Suppressor macrophage treated with lipopolysaccharide for 4 hours (primary cell): ENCODE data around the gene OR4C3.
"Not testable (repeated sequence)": the region's sequence is repeated elsewhere in the genome, so short reads cannot be mapped to it uniquely, and the experiment has no call there.

ENCODE experiments used
- DNase-seq: peaks from one replicate; pipeline ENCODE4 v3.0.0-alpha.2; 2020

The OR4C3 gene

DNA sequence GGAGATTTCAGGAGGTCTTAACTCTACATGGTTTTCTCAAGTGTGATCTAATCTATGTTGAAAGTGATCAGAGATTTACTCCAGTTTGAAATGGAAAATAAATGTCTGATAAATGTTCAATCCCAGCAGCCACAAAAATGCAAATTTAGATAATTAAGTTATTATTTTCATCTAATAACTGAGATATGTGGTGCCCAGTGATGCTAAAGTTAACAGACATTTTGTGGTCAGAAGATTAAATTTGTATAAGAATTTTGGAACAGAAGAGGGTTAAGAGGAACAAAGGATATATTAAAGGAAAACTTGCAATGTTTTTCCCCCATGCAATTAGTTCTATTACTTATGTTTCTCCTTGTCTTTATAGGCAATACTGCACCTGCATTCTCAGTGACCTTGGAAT, at the start of gene OR4C3:
OR4C3 (plus strand) TSS at position 301 of the 400 bp plus-strand sequence. CDS start 102 bp downstream, outside the sequence.
- DNase-seq: not testable (repeated sequence)

DNA sequence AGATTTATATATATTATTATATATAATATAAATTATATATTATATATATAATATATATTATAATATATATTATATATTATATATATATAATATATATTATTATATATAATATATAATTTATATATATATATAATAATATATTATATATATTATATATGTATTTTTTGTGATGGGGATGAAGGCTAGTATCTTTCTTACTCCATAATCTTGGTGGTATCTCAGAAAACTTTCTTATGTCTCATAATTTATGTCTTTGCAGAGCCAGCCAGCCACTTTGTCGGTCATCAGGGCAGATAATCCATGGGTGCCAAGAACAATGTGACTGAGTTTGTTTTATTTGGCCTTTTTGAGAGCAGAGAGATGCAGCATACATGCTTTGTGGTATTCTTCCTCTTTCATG, 18.8 kb upstream of the OR4C3 start, which contains the start of gene OR4S1:
OR4S1 (plus strand) TSS at position 301 of the 400 bp plus-strand sequence; CDS start at position 301, 0 bp downstream.
- DNase-seq: no peak

DNA sequence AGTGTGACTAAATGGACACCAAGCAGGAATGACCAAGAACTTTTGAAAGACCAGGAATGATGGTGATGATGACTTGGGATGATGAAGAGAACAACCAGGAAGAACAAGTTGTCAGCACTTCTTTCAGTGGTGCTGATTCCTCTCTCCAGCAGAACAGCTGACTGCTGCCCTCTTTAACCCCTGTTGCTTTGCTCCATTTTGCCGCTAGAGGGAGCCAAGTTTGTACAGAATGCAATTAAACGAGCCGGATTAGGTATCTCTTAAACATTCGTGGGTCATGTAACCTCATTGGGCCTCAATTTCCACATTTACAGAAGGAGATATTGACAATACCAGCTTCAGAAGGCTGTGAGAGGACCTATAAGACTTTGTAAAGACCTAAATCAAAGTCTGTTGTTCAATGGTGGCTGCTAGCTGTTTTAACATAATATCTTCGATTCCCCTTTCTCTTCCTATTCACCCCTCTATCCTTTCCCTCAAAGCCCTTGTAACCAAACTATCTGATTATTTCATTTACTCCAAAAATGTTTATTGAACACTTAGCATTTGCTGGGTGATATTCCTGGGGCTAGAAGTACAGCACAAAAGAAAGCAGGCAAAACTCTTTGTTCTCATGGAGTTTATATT, 16.8 kb upstream of the OR4C3 start:
- DNase-seq: peak; percentile 72

DNA sequence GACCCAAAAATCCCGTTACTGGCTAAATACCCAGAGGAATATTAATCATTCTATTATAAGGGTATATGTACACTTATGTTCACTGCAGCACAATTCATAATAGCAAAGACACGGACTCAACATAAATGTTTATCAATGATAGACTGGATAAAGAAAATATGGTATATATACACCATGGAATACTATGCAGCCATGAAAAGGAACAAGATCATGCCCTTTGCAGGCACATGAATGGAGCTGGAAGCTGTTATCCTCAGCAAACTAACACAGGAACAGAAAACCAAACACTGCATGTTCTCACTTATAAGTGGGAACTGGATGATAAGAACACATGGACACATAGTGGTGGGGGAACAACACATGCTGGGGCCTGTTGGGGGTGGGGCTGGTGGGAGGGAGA, 11.1 kb upstream of the OR4C3 start:
- DNase-seq: not testable (repeated sequence)

DNA sequence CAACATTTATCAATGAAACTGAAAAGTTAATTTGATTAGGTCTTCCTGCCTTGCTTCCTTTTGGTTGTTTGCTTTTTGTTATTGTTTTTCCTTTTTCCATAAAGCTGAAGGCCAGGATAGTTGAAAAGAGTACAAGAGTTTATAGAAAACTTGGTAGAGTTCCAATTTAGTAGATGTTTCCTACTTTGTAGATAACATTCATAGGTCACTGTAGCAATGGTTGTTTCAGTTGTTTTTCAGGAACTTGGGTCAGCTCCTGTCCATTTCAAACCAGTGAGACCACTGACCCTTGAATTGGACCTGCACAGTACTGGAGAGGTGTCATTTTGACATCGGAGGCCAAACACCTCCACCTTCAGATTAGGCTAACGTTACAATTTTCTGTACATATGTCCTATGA, 4.9 kb upstream of the OR4C3 start:
- not testable (repeated sequence) for DNase-seq

DNA sequence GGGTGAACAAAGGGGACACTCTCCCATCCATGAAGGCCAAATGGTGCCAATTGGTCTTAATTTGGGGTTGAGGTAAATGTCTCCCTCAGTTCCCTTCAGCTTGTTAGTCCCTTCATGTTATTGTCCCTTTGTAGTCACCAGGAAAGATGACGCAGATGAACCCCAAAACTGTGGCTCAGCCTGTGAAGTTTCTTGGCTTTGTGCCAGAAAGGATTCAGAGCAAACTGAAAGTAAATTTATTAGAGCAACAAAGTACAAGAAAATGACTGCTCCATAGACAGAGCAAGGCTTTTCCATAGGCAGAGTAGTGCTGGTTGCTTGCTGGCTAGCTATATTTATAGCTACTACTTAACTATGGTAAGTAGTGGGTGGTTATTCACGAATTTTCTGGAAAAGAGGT, 16.7 kb downstream of the OR4C3 start:
- DNase-seq: no peak

DNA sequence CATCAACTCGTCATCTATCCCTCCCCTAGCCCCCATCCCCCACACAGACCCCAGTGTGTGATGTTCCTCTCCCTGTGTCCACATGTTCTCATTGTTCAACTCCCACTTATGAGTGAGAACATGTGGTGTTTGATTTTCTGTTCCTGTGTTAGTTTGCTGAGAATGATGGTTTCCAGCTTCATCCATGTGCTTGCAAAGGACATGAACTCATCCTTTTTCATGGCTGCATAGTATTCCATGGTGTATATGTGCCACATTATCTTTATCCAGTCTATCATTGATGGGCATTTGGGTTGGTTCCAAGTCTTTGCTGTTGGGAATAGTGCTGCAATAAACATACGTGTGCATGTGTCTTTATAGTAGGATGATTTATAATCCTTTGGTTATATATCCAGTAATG, 17.8 kb downstream of the OR4C3 start:
- not testable (repeated sequence) for DNase-seq

DNA sequence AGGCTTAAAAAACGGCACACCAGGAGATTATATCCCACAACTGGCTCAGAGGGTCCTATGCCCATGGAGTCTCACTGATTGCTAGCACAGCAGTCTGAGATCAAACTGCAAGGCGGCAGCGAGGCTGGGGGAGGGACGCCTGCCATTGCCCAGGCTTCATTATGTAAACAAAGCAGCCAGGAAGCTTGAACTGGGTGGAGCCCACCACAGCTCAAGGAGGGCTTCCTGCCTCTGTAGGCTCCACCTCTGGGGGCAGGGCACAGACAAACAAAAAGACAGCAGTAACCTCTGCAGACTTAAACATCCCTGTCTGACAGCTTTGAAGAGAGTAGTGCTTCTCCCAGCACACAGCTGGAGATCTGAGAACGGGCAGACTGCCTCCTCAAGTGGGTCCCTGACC, 21.6 kb downstream of the OR4C3 start:
- not testable (repeated sequence) for DNase-seq

DNA sequence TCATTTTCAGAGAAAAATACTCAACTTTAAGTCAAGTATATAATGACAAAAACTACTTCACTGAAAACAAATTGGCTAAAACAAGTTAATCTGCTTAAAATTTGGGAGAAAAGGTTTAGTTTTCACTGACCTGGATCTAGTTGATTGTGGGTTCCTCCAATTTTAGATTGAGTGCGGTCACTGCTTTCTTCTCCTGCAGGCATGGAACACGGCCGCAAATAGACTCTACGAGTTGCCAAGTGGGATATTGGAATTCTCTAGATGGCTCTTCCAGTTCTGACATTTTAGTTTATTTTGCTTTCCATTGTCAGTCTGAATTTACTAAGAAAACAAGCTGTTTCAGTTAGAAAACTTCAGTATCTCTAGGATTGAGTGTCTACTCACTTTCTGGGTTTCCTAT, 29.3 kb downstream of the OR4C3 start:
- DNase-seq: no peak

DNA sequence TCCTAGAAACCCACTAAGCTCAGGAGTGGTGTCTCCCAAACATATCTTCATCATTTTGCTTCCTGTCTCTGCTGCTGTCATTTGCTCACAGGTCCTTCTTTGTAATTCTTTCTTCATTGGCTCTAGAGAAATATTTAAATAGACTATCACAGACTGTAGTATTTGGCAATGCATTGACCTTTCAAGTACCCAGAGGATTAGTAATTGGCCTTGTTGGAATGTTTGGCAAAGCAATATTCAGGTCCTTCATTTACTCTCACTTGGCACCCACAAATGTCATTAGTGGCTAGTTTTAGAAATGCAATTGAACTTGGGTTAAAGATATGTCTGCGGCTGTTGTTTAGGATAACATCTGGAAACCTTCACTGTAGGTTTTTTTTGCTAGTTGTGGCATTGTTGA, 30.0 kb downstream of the OR4C3 start:
- DNase-seq: no peak

DNA sequence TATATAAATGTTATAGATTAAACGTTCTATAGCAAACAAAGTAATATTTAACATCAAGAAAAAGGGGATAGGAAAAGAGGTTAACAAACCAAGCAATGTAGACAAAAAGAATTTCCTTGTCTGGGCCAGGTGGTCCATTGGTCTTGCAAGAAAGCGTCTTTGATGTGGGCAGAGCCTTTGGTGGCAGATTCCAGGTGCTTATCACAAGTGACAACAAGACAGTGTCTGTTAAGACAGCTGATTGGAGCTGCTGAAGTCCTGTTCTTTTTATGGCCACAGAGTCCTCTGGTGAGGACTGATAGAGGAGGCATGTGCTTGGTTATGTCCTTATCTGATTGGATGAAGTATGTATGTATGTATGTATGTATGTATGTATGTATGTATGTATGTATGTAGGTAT, 36.6 kb downstream of the OR4C3 start:
- DNase-seq: not testable (repeated sequence)

DNA sequence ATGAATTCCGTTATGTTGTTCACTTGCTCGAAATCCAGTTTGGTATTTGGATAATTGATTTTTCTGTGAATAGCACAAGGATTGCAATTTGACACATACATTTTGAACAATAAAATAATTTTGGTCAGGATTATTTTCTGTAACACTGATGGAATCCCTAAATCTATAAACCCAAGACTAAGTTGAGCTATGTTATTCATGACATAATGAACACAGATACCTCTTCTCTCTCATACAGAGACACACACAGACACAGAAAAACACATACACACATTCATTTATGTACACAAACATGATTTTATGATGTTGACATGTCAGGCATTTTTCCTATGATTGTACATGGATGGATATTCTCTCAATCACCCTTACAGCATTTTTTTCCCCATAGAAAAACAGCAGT, 41.6 kb downstream of the OR4C3 start, which contains the start of gene OR4C5:
OR4C5 (minus strand) TSS at position 101 of the 400 bp plus-strand sequence; CDS start at position 101, 0 bp downstream.
- no peak for DNase-seq
